ENCODE measurements around the gene PROC.

PROC gene

GRCh38 chr2:127414638-127415592, 3.3 kb upstream of the PROC start:
- no peak for DNase-seq

GRCh38 chr2:127415593-127416505, 2.4 kb upstream of the PROC start:
- peak in 3 of 14 donors; percentile 21 to 37 (median 32) for DNase-seq

DNA sequence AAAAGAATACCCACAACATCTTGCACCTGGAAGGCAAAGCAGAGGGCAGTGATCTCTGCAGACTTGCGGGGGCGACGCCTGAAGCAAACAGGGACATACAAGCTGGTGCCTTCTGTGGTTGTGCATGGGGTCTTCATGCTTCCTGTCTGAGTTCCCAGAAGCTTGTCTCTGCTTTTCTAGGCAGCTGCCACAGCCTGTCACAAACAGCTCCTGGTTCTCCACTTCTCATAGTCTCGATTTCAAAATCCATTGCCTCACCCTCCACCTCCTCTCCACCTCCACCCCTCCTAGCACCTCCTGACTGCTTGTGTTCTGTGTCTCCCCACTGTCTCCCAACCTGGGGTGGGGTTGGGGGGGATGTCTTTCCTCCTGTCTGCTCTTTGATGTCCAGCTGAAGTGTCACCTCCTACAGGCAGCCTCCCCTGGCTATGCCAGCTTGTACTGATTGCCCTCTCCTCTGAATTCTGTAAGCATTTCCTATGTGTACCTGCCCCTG, 1.7 kb upstream of the PROC start:
- DNase-seq: no peak

DNA sequence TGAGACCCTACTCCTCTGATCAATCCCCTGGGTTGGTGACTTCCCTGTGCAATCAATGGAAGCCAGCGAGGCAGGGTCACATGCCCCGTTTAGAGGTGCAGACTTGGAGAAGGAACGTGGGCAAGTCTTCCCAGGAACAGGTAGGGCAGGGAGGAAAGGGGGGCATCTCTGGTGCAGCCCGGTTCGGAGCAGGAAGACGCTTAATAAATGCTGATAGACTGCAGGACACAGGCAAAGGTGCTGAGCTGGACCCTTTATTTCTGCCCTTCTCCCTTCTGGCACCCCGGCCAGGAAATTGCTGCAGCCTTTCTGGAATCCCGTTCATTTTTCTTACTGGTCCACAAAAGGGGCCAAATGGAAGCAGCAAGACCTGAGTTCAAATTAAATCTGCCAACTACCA, 821 bp upstream of the PROC start:
- no peak for DNase-seq

- DNase-seq: no peak
These were observed 844 bp downstream of the PROC start for GRCh38 chr2:127419112-127419430.

GRCh38 chr2:127419448-127420038, 1.3 kb downstream of the PROC start:
- DNase-seq: no peak

GRCh38 chr2:127420039-127420864, 2.0 kb downstream of the PROC start:
- DNase-seq: no peak

GRCh38 chr2:127421116-127421800, 3.0 kb downstream of the PROC start:
- DNase-seq: no peak

DNA sequence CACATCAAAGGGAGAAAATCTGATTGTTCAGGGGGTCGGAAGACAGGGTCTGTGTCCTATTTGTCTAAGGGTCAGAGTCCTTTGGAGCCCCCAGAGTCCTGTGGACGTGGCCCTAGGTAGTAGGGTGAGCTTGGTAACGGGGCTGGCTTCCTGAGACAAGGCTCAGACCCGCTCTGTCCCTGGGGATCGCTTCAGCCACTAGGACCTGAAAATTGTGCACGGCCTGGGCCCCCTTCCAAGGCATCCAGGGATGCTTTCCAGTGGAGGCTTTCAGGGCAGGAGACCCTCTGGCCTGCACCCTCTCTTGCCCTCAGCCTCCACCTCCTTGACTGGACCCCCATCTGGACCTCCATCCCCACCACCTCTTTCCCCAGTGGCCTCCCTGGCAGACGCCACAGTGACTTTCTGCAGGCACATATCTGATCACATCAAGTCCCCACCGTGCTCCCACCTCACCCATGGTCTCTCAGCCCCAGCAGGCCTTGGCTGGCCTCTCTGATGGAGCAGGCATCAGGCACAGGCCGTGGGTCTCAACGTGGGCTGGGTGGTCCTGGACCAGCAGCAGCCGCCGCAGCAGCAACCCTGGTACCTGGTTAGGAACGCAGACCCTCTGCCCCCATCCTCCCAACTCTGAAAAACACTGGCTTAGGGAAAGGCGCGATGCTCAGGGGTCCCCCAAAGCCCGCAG, 3.8 kb downstream of the PROC start:
- no peak for DNase-seq

DNA sequence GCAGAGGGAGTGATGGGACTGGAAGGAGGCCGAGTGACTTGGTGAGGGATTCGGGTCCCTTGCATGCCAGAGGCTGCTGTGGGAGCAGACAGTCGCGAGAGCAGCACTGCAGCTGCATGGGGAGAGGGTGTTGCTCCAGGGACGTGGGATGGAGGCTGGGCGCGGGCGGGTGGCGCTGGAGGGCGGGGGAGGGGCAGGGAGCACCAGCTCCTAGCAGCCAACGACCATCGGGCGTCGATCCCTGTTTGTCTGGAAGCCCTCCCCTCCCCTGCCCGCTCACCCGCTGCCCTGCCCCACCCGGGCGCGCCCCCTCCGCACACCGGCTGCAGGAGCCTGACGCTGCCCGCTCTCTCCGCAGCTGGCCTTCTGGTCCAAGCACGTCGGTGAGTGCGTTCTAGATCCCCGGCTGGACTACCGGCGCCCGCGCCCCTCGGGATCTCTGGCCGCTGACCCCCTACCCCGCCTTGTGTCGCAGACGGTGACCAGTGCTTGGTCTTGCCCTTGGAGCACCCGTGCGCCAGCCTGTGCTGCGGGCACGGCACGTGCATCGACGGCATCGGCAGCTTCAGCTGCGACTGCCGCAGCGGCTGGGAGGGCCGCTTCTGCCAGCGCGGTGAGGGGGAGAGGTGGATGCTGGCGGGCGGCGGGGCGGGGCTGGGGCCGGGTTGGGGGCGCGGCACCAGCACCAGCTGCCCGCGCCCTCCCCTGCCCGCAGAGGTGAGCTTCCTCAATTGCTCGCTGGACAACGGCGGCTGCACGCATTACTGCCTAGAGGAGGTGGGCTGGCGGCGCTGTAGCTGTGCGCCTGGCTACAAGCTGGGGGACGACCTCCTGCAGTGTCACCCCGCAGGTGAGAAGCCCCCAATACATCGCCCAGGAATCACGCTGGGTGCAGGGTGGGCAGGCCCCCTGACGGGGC, 4.6 kb downstream of the PROC start:
- DNase-seq: no peak

DNA sequence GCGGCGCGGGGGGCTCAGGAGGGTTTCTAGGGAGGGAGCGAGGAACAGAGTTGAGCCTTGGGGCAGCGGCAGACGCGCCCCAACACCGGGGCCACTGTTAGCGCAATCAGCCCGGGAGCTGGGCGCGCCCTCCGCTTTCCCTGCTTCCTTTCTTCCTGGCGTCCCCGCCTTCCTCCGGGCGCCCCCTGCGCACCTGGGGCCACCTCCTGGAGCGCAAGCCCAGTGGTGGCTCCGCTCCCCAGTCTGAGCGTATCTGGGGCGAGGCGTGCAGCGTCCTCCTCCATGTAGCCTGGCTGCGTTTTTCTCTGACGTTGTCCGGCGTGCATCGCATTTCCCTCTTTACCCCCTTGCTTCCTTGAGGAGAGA, 5.2 kb downstream of the PROC start:
- DNase-seq: no peak

DNA sequence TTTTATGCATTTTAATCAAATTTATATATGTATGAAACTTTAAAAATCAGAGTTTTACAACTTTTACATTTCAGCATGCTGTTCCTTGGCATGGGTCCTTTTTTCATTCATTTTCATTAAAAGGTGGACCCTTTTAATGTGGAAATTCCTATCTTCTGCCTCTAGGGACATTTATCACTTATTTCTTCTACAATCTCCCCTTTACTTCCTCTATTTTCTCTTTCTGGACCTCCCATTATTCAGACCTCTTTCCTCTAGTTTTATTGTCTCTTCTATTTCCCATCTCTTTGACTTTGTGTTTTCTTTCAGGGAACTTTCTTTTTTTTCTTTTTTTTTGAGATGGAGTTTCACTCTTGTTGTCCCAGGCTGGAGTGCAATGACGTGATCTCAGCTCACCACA, 5.7 kb downstream of the PROC start:
- DNase-seq: no peak

DNA sequence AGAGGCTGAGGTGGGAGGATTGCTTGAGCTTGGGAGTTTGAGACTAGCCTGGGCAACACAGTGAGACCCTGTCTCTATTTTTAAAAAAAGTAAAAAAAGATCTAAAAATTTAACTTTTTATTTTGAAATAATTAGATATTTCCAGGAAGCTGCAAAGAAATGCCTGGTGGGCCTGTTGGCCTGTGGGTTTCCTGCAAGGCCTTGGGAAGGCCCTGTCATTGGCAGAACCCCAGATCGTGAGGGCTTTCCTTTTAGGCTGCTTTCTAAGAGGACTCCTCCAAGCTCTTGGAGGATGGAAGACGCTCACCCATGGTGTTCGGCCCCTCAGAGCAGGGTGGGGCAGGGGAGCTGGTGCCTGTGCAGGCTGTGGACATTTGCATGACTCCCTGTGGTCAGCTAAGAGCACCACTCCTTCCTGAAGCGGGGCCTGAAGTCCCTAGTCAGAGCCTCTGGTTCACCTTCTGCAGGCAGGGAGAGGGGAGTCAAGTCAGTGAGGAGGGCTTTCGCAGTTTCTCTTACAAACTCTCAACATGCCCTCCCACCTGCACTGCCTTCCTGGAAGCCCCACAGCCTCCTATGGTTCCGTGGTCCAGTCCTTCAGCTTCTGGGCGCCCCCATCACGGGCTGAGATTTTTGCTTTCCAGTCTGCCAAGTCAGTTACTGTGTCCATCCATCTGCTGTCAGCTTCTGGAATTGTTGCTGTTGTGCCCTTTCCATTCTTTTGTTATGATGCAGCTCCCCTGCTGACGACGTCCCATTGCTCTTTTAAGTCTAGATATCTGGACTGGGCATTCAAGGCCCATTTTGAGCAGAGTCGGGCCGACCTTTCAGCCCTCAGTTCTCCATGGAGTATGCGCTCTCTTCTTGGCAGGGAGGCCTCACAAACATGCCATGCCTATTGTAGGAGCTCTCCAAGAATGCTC, 6.6 kb downstream of the PROC start:
- DNase-seq: no peak

DNA sequence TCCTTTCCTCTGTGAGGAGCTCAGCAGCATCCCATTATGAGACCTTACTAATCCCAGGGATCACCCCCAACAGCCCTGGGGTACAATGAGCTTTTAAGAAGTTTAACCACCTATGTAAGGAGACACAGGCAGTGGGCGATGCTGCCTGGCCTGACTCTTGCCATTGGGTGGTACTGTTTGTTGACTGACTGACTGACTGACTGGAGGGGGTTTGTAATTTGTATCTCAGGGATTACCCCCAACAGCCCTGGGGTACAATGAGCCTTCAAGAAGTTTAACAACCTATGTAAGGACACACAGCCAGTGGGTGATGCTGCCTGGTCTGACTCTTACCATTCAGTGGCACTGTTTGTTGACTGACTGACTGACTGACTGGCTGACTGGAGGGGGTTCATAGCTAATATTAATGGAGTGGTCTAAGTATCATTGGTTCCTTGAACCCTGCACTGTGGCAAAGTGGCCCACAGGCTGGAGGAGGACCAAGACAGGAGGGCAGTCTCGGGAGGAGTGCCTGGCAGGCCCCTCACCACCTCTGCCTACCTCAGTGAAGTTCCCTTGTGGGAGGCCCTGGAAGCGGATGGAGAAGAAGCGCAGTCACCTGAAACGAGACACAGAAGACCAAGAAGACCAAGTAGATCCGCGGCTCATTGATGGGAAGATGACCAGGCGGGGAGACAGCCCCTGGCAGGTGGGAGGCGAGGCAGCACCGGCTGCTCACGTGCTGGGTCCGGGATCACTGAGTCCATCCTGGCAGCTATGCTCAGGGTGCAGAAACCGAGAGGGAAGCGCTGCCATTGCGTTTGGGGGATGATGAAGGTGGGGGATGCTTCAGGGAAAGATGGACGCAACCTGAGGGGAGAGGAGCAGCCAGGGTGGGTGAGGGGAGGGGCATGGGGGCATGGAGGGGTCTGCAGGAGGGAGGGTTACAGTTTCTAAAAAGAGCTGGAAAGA, 7.6 kb downstream of the PROC start:
- DNase-seq: no peak

- no peak for DNase-seq
These were observed 8.5 kb downstream of the PROC start for GRCh38 chr2:127426501-127427354.

DNA sequence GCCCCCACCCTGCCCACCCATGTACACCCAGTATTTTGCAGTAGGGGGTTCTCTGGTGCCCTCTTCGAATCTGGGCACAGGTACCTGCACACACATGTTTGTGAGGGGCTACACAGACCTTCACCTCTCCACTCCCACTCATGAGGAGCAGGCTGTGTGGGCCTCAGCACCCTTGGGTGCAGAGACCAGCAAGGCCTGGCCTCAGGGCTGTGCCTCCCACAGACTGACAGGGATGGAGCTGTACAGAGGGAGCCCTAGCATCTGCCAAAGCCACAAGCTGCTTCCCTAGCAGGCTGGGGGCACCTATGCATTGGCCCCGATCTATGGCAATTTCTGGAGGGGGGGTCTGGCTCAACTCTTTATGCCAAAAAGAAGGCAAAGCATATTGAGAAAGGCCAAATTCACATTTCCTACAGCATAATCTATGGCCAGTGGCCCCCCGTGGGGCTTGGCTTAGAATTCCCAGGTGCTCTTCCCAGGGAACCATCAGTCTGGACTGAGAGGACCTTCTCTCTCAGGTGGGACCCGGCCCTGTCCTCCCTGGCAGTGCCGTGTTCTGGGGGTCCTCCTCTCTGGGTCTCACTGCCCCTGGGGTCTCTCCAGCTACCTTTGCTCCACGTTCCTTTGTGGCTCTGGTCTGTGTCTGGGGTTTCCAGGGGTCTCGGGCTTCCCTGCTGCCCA, 9.3 kb downstream of the PROC start:
- no peak for DNase-seq
